ENCODE results near the gene CT45A2. TPM values are rescaled to one million over a fixed set of nuclear protein-coding genes. Genes with fewer than 3 reads are reported as not detected.

The CT45A2 gene
- total RNA-seq, 1 experiment from 2014 or later, result not detected

Other genes starting within 250 kb of the CT45A2 start
- not detected in 2 replicates for gene CT45A1, start 106.4 kb downstream of the CT45A2 start, total RNA-seq (2022)
- not detected in 2 replicates for gene CT45A3, start 51.8 kb downstream of the CT45A2 start, total RNA-seq (2022)
- not detected in 2 replicates for gene CT45A5, start 34.5 kb downstream of the CT45A2 start, total RNA-seq (2022)
- gene CT45A6, start 17.2 kb downstream of the CT45A2 start, total RNA-seq (2022), result not detected in 2 replicates
- gene CT45A7, start 17.3 kb upstream of the CT45A2 start, total RNA-seq (2022), result not detected in 2 replicates
- not detected in 2 replicates for gene CT45A8, start 34.5 kb upstream of the CT45A2 start, total RNA-seq (2022)
- not detected in 2 replicates for gene CT45A9, start 51.8 kb upstream of the CT45A2 start, total RNA-seq (2022)
- gene CT45A10, start 73.4 kb upstream of the CT45A2 start, total RNA-seq (2022), result not detected in 2 replicates
- not detected in 2 replicates for gene SAGE1, start 73.7 kb upstream of the CT45A2 start, total RNA-seq (2022)
- gene MMGT1, start 154.0 kb upstream of the CT45A2 start, total RNA-seq (2022), result 17.3 and 18.3 TPM in 2 replicates
- gene SLC9A6, start 165.4 kb upstream of the CT45A2 start, total RNA-seq (2022), result 9.9 and 11.8 TPM in 2 replicates